CD4-positive, alpha-beta memory T cell (primary cell): ENCODE results near the gene STEAP4. TPM values are rescaled to one million over a fixed set of nuclear protein-coding genes. Genes with fewer than 3 reads are reported as not detected.
"Not testable (repeated sequence)": the region's sequence is repeated elsewhere in the genome, so short reads cannot be mapped to it uniquely, and the experiment has no call there.

Source experiments
- CTCF ChIA-PET: fragments of 350-600 bp; sonication (Branson Sonifier 250); formaldehyde crosslinking; loops from one replicate; lab custom pipeline; 2021; ENCODE audit warnings: inconsistent platforms; ENCODE audit not compliant: partially characterized antibody; lab: Charles Lee
- POLR2A ChIA-PET: fragments of 350-600 bp; sonication (Branson Sonifier 250); formaldehyde crosslinking; loops from one replicate; lab custom pipeline; 2021; ENCODE audit not compliant: partially characterized antibody; lab: Charles Lee
- DNase-seq, 5 donors: peaks; one replicate each; pipeline versions ENCODE4 v3.0.0 to v3.0.0-alpha.2; 2020 to 2022; ENCODE audit warnings: mixed read lengths in 1 of 5
- H3K27ac ChIP-seq: one replicate; pipeline ENCODE4 v1.7.0; 2013; ENCODE audit warnings: low read depth, low read length
- H3K27me3 ChIP-seq: 2 replicates; pipeline ENCODE4 v1.7.0; 2013; ENCODE audit warnings: mild to moderate bottlenecking, low read length, moderate library complexity; ENCODE audit not compliant: insufficient read depth
- H3K36me3 ChIP-seq: 2 replicates; pipeline ENCODE4 v1.7.0; 2013; ENCODE audit warnings: mild to moderate bottlenecking, low read length, moderate library complexity; ENCODE audit not compliant: insufficient read depth
- H3K4me1 ChIP-seq: 2 replicates; pipeline ENCODE4 v1.7.0; 2013; ENCODE audit warnings: mild to moderate bottlenecking, low read length, moderate library complexity; ENCODE audit not compliant: insufficient read depth
- H3K4me3 ChIP-seq, 2 donors: one replicate each; pipeline ENCODE4 v1.7.0; 2013; ENCODE audit warnings: low read length in 2 of 2, mild to moderate bottlenecking in 1 of 2
- H3K9me3 ChIP-seq, 2 donors: one replicate each; pipeline ENCODE4 v1.7.0; 2013; ENCODE audit warnings: low read length in 2 of 2, control low read depth in 1 of 2; ENCODE audit not compliant: control insufficient read depth in 1 of 2
- H3K27ac Mint-ChIP-seq, 7 donors: one replicate each; pipeline ENCODE4 v1.8.0; 2020 to 2021; ENCODE audit warnings: mixed read lengths in 7 of 7, mild to moderate bottlenecking in 6 of 7, inconsistent platforms in 3 of 7, moderate library complexity in 3 of 7
- H3K27me3 Mint-ChIP-seq, 2 donors: one replicate each; pipeline ENCODE4 v1.8.0; 2020 to 2021; ENCODE audit warnings: mixed read lengths in 2 of 2
- H3K36me3 Mint-ChIP-seq, 2 donors: one replicate each; pipeline ENCODE4 v1.8.0; 2020 to 2021; ENCODE audit warnings: mixed read lengths in 2 of 2, inconsistent platforms in 1 of 2, mild to moderate bottlenecking in 1 of 2
- H3K4me1 Mint-ChIP-seq, 4 donors: one replicate each; pipeline ENCODE4 v1.8.0; 2020 to 2021; ENCODE audit warnings: mixed read lengths in 4 of 4, mild to moderate bottlenecking in 1 of 4
- H3K4me3 Mint-ChIP-seq, 8 donors: one replicate each; pipeline ENCODE4 v1.8.0; 2020 to 2021; ENCODE audit warnings: mixed read lengths in 8 of 8, mild to moderate bottlenecking in 7 of 8, moderate library complexity in 6 of 8, inconsistent platforms in 3 of 8
- H3K9me3 Mint-ChIP-seq, 8 donors: one replicate each; pipeline ENCODE4 v1.8.0; 2020 to 2021; ENCODE audit warnings: mixed read lengths in 8 of 8, mild to moderate bottlenecking in 5 of 8, inconsistent platforms in 3 of 8, moderate library complexity in 1 of 8
- intact Hi-C: fragments of 100-400 bp; cut with micrococcal nuclease; formaldehyde crosslinking; loops from one replicate; pipeline ENCODE4 v1.15.1; 2023
- polyA plus RNA-seq, 2 donors: library from polyadenylated mRNA; unstranded; fragments of 300-500 nt; fragmentation: Illumina TruSeq; gene quantifications; one replicate each; pipeline ENCODE4 v1.2.3, GENCODE V29; 2021
- total RNA-seq, 2 experiments: library from RNA; stranded (reverse); gene quantifications; one replicate each; pipeline ENCODE4 v1.2.3, GENCODE V29; 2021

The STEAP4 gene
- total and polyA plus RNA-seq, 4 experiments from 2014 or later: not detected

GRCh38 chr7:88259656-88260380 lies 46.9 kb downstream of the STEAP4 start:
- POLR2A ChIA-PET: no interaction called here
- Histone ChIP-seq H3K4me1 (no peaks in the 10 kb centered on the region), H3K36me3 (no peaks in the 10 kb centered on the region), H3K27ac (no peak overlapping the region), H3K4me3 (no peak overlapping the region), H3K27me3 (peaks cover 5% of the 10 kb centered on the region), H3K9me3 (no peaks in the 10 kb centered on the region)
- Mint-ChIP-seq H3K36me3 (no peaks in the 10 kb centered on the region), H3K9me3 (peaks cover 0 to 9% (median 0%) of the 10 kb centered on the region in 8 donors), H3K27ac (no peak overlapping the region), H3K27me3 (peaks cover 11 to 18% of the 10 kb centered on the region in 2 donors), H3K4me3 (no peak overlapping the region), H3K4me1 (no peaks in the 10 kb centered on the region)
- no peak for DNase-seq
- CTCF ChIA-PET: no interaction called here
- intact Hi-C loops: no loop called here

GRCh38 chr7:88258296-88258695 lies 48.4 kb downstream of the STEAP4 start:
- Mint-ChIP-seq H3K27me3 (peaks cover 11 to 15% of the 10 kb centered on the region in 2 donors), H3K9me3 (peaks cover 4 to 19% (median 15%) of the 10 kb centered on the region in 8 donors)
- H3K4me1 ChIP-seq, H3K4me3 ChIP-seq, intact Hi-C loops, DNase-seq, H3K36me3 Mint-ChIP-seq, H3K9me3 ChIP-seq, POLR2A ChIA-PET, H3K36me3 ChIP-seq, H3K27ac Mint-ChIP-seq, H3K4me1 Mint-ChIP-seq, H3K4me3 Mint-ChIP-seq, H3K27me3 ChIP-seq, H3K27ac ChIP-seq: not testable (repeated sequence)
- CTCF ChIA-PET: interaction anchor here (0.8 kb wide), 1 partner anchor 15 kb away, joined by 3 read pairs; no protein-coding TSS in a partner anchor

GRCh38 chr7:88256906-88257305 lies 49.8 kb downstream of the STEAP4 start:
- Histone ChIP-seq H3K36me3 (no peaks in the 10 kb centered on the region), H3K4me1 (no peaks in the 10 kb centered on the region), H3K9me3 (no peaks in the 10 kb centered on the region), H3K4me3 (no peak overlapping the region), H3K27me3 (peaks cover 5% of the 10 kb centered on the region), H3K27ac (no peak overlapping the region)
- H3K4me3 Mint-ChIP-seq: no peak overlapping the region
- DNase-seq: no peak
- CTCF ChIA-PET: no interaction called here
- peaks cover 4 to 21% (median 17%) of the 10 kb centered on the region in 8 donors for H3K9me3 Mint-ChIP-seq
- peaks cover 11 to 15% of the 10 kb centered on the region in 2 donors for H3K27me3 Mint-ChIP-seq
- no peaks in the 10 kb centered on the region for H3K4me1 Mint-ChIP-seq
- H3K36me3 Mint-ChIP-seq: peaks cover 0 to 3% of the 10 kb centered on the region in 2 donors
- POLR2A ChIA-PET: no interaction called here
- no peak overlapping the region for H3K27ac Mint-ChIP-seq
- intact Hi-C loops: no loop called here

GRCh38 chr7:88254721-88255424 lies 51.8 kb downstream of the STEAP4 start:
- H3K36me3 ChIP-seq: no peaks in the 10 kb centered on the region
- POLR2A ChIA-PET: no interaction called here
- intact Hi-C loops: no loop called here

GRCh38 chr7:88253640-88254039 lies 53.1 kb downstream of the STEAP4 start:
- Histone ChIP-seq H3K27me3 (peaks cover 5% of the 10 kb centered on the region), H3K4me1 (no peaks in the 10 kb centered on the region), H3K4me3 (no peak overlapping the region), H3K27ac (no peak overlapping the region), H3K9me3 (no peaks in the 10 kb centered on the region), H3K36me3 (no peaks in the 10 kb centered on the region)
- ChIA-PET POLR2A (no interaction called here), CTCF (interaction anchor here (1.3 kb wide), 1 partner anchor 10 kb away, joined by 4 read pairs; no protein-coding TSS in a partner anchor)
- Mint-ChIP-seq H3K4me1 (no peaks in the 10 kb centered on the region), H3K36me3 (peaks cover 3% of the 10 kb centered on the region in 2 donors), H3K27me3 (peaks cover 15 to 23% of the 10 kb centered on the region in 2 donors), H3K4me3 (no peak overlapping the region), H3K9me3 (peaks cover 4 to 21% (median 18%) of the 10 kb centered on the region in 8 donors), H3K27ac (no peak overlapping the region)
- intact Hi-C loops: no loop called here
- DNase-seq: no peak

More at GRCh38 chr7:88254721-88255424, 51.8 kb downstream of the STEAP4 start:
- Mint-ChIP-seq H3K36me3 (peaks cover 3% of the 10 kb centered on the region in 2 donors), H3K4me3 (no peak overlapping the region), H3K4me1 (no peaks in the 10 kb centered on the region), H3K27me3 (peaks cover 18 to 20% of the 10 kb centered on the region in 2 donors), H3K9me3 (peaks cover 4 to 21% (median 18%) of the 10 kb centered on the region in 8 donors), H3K27ac (no peak overlapping the region)
- DNase-seq: no peak
- no peaks in the 10 kb centered on the region for H3K9me3 ChIP-seq
- CTCF ChIA-PET: no interaction called here
- H3K27me3 ChIP-seq: peaks cover 5% of the 10 kb centered on the region
- no peak overlapping the region for H3K27ac ChIP-seq
- no peak overlapping the region for H3K4me3 ChIP-seq
- H3K4me1 ChIP-seq: no peaks in the 10 kb centered on the region

- H3K27me3 ChIP-seq: no peaks in the 10 kb centered on the region
- no peak overlapping the region for H3K27ac ChIP-seq
- CTCF ChIA-PET: no interaction called here
- no peaks in the 10 kb centered on the region for H3K4me1 ChIP-seq
- no peaks in the 10 kb centered on the region for H3K36me3 Mint-ChIP-seq
- no peaks in the 10 kb centered on the region for H3K36me3 ChIP-seq
- H3K4me3 ChIP-seq: no peak overlapping the region
- no peak for DNase-seq
- intact Hi-C loops: loop anchor here (5.0 to 10.0 kb wide), 2 partner anchors 1378 to 1871 kb away; no protein-coding TSS in a partner anchor
- H3K4me3 Mint-ChIP-seq: no peak overlapping the region
- no peaks in the 10 kb centered on the region for H3K9me3 Mint-ChIP-seq
- no peaks in the 10 kb centered on the region for H3K9me3 ChIP-seq
- no peak overlapping the region for H3K27ac Mint-ChIP-seq
- H3K4me1 Mint-ChIP-seq: no peaks in the 10 kb centered on the region
- peaks cover 3 to 14% of the 10 kb centered on the region in 2 donors for H3K27me3 Mint-ChIP-seq
- POLR2A ChIA-PET: no interaction called here
Observed at GRCh38 chr7:88244258-88244657, 62.4 kb downstream of the STEAP4 start.

- Mint-ChIP-seq H3K4me3 (no peak overlapping the region), H3K4me1 (no peaks in the 10 kb centered on the region), H3K27ac (no peak overlapping the region), H3K27me3 (peaks cover 3 to 11% of the 10 kb centered on the region in 2 donors), H3K9me3 (no peaks in the 10 kb centered on the region), H3K36me3 (no peaks in the 10 kb centered on the region)
- Histone ChIP-seq H3K36me3 (no peaks in the 10 kb centered on the region), H3K9me3 (no peaks in the 10 kb centered on the region), H3K27ac (no peak overlapping the region), H3K4me3 (no peak overlapping the region), H3K4me1 (no peaks in the 10 kb centered on the region), H3K27me3 (no peaks in the 10 kb centered on the region)
- ChIA-PET POLR2A (no interaction called here), CTCF (interaction anchor here (0.9 to 1.2 kb wide), 3 partner anchors 9 to 17 kb away, joined by 3 to 4 read pairs (median 4); no protein-coding TSS in a partner anchor)
- intact Hi-C loops: loop anchor here (5.0 to 10.0 kb wide), 2 partner anchors 1379 to 1871 kb away; no protein-coding TSS in a partner anchor
- peak in 2 of 5 donors; percentile 7 to 12 for DNase-seq
Observed at GRCh38 chr7:88243345-88243909, 63.3 kb downstream of the STEAP4 start.
